ENCODE results near the gene PTMA.

DNA sequence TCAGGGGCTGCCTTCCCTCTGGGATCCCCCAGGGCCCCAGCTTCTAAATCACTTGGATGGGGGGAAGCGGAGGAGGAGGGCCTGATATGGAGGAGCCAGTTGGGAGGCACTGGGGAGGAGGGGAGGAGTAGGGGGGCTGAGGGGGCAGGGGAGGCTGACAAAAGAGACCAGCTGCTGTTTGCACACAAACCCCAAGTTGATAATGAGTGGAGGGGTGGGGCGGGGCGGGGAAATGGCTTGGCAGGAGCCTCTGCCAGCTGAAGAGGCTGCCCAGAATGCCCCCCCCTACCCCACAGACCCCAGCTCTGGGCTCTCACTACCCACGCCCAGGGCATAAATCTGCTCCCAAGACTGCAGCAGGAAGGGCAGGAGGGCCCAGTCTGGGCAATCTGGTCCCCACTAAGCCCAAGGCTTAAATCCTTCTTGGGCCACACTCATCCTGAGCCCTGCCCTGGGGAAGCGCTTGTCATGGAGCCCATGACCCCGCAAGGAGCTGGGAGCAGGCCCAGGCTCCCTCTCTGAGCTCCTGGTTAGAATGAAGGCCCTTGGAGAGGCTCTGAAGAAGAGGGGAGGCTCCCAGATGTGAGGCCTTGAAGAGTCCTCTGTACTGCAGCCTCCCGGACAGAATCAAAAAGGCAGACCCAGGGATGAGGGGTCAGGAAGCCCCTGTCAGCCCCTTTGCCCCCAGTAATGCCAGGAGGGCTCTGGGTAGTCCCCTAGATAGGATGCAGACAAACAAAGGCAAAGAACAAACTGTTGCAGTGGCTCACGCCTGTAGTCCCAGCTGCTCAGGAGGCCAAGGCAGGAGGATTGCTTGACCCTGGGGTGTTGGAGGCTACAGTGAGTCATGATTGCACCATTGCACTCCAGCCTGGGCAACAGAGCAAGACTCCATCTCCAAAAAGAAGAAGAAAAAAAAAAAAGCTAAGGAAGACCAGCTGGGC is 24.8 kb upstream of the PTMA start:
- no peak for TF ChIP-seq POLR2AphosphoS5 (IDR thresholded peaks at IDR 0.05)
- TF ChIP-seq, protein P1, sequence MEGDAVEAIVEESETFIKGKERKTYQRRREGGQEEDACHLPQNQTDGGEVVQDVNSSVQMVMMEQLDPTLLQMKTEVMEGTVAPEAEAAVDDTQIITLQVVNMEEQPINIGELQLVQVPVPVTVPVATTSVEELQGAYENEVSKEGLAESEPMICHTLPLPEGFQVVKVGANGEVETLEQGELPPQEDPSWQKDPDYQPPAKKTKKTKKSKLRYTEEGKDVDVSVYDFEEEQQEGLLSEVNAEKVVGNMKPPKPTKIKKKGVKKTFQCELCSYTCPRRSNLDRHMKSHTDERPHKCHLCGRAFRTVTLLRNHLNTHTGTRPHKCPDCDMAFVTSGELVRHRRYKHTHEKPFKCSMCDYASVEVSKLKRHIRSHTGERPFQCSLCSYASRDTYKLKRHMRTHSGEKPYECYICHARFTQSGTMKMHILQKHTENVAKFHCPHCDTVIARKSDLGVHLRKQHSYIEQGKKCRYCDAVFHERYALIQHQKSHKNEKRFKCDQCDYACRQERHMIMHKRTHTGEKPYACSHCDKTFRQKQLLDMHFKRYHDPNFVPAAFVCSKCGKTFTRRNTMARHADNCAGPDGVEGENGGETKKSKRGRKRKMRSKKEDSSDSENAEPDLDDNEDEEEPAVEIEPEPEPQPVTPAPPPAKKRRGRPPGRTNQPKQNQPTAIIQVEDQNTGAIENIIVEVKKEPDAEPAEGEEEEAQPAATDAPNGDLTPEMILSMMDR (IDR thresholded peaks at IDR 0.05), result no peak

All from transverse colon (tissue), 4 donors.